Fibroblast of pulmonary artery (primary cell): ENCODE results near the gene EPB41.
"Not testable (repeated sequence)": the region's sequence is repeated elsewhere in the genome, so short reads cannot be mapped to it uniquely, and the experiment has no call there.

Experiments
- DNase-seq: peaks from one replicate; pipeline ENCODE4 v3.0.0-alpha.2; 2010; ENCODE audit warnings: low read depth
- H3K4me3 ChIP-seq: replicated peaks from 2 replicates; pipeline ENCODE4 v1.5.1; 2011; ENCODE audit warnings: low read depth, mild to moderate bottlenecking, control low read depth, low read length, moderate library complexity
- TF ChIP-seq, protein P1 (sequence below): IDR thresholded peaks from 2 replicates; pipeline ENCODE4 v1.5.1; 2011; ENCODE audit warnings: mild to moderate bottlenecking, control low read depth, low read length, inconsistent platforms; ENCODE audit errors: missing control alignments

EPB41 gene

DNA sequence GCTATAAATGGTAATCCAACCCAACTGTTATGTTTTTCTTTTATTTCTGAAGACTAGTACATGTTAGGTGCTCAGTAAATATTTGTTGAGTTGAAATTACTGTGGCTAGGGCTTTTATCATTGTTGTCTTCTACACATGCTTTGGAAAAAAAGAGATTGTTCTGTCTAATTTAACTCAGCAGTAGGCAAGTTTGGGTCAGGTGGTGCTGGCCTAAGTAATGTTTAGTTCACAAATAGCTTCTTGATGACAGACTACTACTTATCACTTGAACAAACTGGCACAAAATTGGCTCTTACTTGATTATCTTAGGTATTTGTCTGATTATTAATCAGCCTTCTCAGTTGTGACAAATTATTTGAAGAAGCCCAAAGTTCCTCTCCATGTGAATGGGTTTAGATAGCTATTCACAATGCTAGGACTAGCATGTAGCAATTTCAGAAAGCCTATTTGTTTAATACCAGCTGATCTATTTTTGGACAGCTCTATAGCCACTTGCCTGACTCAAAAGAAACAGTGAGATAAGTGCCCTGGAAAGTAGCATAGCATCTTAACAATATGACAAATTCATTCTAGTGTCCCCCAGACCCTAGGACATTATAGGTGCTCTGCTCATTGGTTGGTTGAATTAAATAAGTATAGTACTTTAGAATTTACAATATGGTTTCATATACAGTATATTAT is 176.7 kb downstream of the EPB41 start:
- DNase-seq = no peak
- TF ChIP-seq, protein P1, sequence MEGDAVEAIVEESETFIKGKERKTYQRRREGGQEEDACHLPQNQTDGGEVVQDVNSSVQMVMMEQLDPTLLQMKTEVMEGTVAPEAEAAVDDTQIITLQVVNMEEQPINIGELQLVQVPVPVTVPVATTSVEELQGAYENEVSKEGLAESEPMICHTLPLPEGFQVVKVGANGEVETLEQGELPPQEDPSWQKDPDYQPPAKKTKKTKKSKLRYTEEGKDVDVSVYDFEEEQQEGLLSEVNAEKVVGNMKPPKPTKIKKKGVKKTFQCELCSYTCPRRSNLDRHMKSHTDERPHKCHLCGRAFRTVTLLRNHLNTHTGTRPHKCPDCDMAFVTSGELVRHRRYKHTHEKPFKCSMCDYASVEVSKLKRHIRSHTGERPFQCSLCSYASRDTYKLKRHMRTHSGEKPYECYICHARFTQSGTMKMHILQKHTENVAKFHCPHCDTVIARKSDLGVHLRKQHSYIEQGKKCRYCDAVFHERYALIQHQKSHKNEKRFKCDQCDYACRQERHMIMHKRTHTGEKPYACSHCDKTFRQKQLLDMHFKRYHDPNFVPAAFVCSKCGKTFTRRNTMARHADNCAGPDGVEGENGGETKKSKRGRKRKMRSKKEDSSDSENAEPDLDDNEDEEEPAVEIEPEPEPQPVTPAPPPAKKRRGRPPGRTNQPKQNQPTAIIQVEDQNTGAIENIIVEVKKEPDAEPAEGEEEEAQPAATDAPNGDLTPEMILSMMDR = no peak
- no peak overlapping the region for H3K4me3 ChIP-seq

DNA sequence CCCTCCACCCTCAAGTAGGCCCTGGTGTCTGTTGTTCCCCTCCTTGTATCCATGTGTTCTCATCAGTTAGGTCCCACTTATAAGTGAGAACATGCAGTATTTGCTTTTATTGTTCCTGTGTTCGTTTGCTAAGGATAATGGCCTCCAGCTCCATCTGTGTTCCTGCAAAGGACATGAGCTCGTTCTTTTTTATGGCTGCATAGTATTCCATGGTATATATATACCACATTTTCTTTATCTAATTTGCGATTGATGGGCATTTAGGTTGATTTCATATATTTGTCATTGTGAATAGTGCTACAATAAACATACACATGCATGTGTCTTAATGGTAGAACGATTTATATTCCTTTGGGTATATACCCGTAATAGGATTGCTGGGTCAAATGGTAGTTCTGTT is 178.3 kb downstream of the EPB41 start:
- DNase-seq, H3K4me3 ChIP-seq: not testable (repeated sequence)

GRCh38 chr1:29094433-29094832 is 180.1 kb downstream of the EPB41 start:
- TF ChIP-seq, protein P1 = no peak
- H3K4me3 ChIP-seq = no peak overlapping the region
- no peak for DNase-seq

- no peak for DNase-seq
- TF ChIP-seq, protein P1 = no peak
- H3K4me3 ChIP-seq = no peak overlapping the region
Measured at GRCh38 chr1:29094954-29095353, 180.6 kb downstream of the EPB41 start.

- DNase-seq = no peak
- TF ChIP-seq, protein P1 = no peak
- no peak overlapping the region for H3K4me3 ChIP-seq
Measured at GRCh38 chr1:29096231-29096886, 182.0 kb downstream of the EPB41 start.

DNA sequence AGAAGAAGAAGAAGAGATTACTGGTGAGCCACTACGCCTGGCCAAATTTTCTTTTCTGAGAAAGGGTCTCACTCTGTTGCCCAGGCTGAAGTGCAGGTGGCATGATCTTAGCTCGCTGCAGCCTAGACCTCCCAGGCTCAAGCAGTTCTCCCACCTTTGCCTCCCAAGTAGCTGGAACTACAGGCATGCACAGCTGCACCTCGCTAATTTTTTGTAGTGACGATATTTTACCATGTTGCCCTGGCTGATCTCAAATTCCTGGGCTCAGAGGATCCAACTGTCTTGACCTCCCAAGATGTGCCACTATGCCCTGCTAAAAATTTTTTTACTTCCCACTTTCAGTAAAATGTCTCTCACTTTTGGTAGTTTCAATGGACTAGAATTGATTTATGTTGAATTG is 184.9 kb downstream of the EPB41 start:
- no peak for DNase-seq
- no peak overlapping the region for H3K4me3 ChIP-seq
- TF ChIP-seq, protein P1 = no peak

- no peak for DNase-seq
- H3K4me3 ChIP-seq = no peak overlapping the region
Measured at GRCh38 chr1:29100487-29100886, 186.1 kb downstream of the EPB41 start.

More at GRCh38 chr1:29100487-29100886, 186.1 kb downstream of the EPB41 start:
- TF ChIP-seq, protein P1 = no peak
